ENCODE measurements around the gene COL9A2. TPM values are rescaled to one million over a fixed set of nuclear protein-coding genes. Genes with fewer than 3 reads are reported as not detected.

COL9A2 gene
- total and polyA plus RNA-seq, 12 donors = 0.20 to 1.8 (median 0.37) TPM

- WGBS, 2 donors = 74 to 98% methylated on average over 2 of the region's 2 CpGs
- intact Hi-C loops (cut with DNase I) = loop anchor here in 1 of 10 donors (5.0 kb wide), 1 partner anchor 148 kb away; the partner anchor contains the start of gene RLF
Observed at GRCh38 chr1:40310129-40310461, 7.0 kb downstream of the COL9A2 start.

GRCh38 chr1:40309374-40310128, 7.5 kb downstream of the COL9A2 start:
- Histone ChIP-seq H3K36me3 (no peaks in the 10 kb centered on the region), H3K27me3 (peaks cover 0 to 6% (median 0%) of the 10 kb centered on the region in 7 donors), H3K9me3 (no peaks in the 10 kb centered on the region), H3K27ac (no peak overlapping the region), H3K4me3 (no peak overlapping the region), H3K4me1 (peaks cover 0 to 11% (median under 1%) of the 10 kb centered on the region in 9 donors)
- DNase-seq = no peak
- no peak for ATAC-seq
- 76 to 77% methylated on average over 8 of the region's 8 CpGs for WGBS, 2 donors
- no peak for TF ChIP-seq CTCF (IDR thresholded peaks at IDR 0.05)
- intact Hi-C loops (cut with DNase I) = loop anchor here in 1 of 10 donors (5.0 kb wide), 1 partner anchor 147 kb away; the partner anchor contains the start of gene RLF

More at GRCh38 chr1:40310129-40310461, 7.0 kb downstream of the COL9A2 start:
- peaks cover 0 to 10% (median 0%) of the 10 kb centered on the region in 7 donors for H3K27me3 ChIP-seq
- H3K27ac ChIP-seq = no peak overlapping the region
- no peaks in the 10 kb centered on the region for H3K9me3 ChIP-seq
- no peak overlapping the region for H3K4me3 ChIP-seq
- ATAC-seq (no peak), DNase-seq (no peak)
- TF ChIP-seq CTCF (IDR thresholded peaks at IDR 0.05) = no peak
- H3K4me1 ChIP-seq = peaks cover 0 to 17% (median 6%) of the 10 kb centered on the region in 9 donors
- H3K36me3 ChIP-seq = no peaks in the 10 kb centered on the region

GRCh38 chr1:40308036-40308727, 8.9 kb downstream of the COL9A2 start:
- TF ChIP-seq CTCF (IDR thresholded peaks at IDR 0.05) = no peak
- H3K4me1 ChIP-seq = peaks cover 0 to 11% (median 0%) of the 10 kb centered on the region in 9 donors
- peak; percentile 46 to 87 (median 62) for ATAC-seq

GRCh38 chr1:40307186-40307585, 9.9 kb downstream of the COL9A2 start:
- WGBS, 2 donors = 89 to 98% methylated on average over 6 of the region's 6 CpGs
- DNase-seq = no peak

More at GRCh38 chr1:40308036-40308727, 8.9 kb downstream of the COL9A2 start:
- 64 to 66% methylated on average over 6 of the region's 6 CpGs for WGBS, 2 donors
- intact Hi-C loops (cut with DNase I) = no loop called here
- H3K27me3 ChIP-seq = peaks cover 0 to 16% (median 10%) of the 10 kb centered on the region in 7 donors
- H3K9me3 ChIP-seq = no peaks in the 10 kb centered on the region
- H3K27ac ChIP-seq = peak overlapping the region in 1 of 10 donors; percentile 34
- no peak overlapping the region for H3K4me3 ChIP-seq
- no peaks in the 10 kb centered on the region for H3K36me3 ChIP-seq
- DNase-seq = peak; percentile 40 to 49

More at GRCh38 chr1:40307186-40307585, 9.9 kb downstream of the COL9A2 start:
- no peaks in the 10 kb centered on the region for H3K9me3 ChIP-seq
- H3K4me1 ChIP-seq = peaks cover 0 to 6% (median 0%) of the 10 kb centered on the region in 9 donors
- H3K36me3 ChIP-seq = no peaks in the 10 kb centered on the region
- no peak overlapping the region for H3K27ac ChIP-seq
- TF ChIP-seq CTCF (IDR thresholded peaks at IDR 0.05) = no peak
- no peak for ATAC-seq
- intact Hi-C loops (cut with DNase I) = no loop called here
- H3K4me3 ChIP-seq = no peak overlapping the region
- peaks cover 0 to 20% (median 15%) of the 10 kb centered on the region in 7 donors for H3K27me3 ChIP-seq

Data from heart right ventricle (tissue), 16 donors.